Measurements from ENCODE around the gene PIK3AP1.

Gene PIK3AP1

DNA sequence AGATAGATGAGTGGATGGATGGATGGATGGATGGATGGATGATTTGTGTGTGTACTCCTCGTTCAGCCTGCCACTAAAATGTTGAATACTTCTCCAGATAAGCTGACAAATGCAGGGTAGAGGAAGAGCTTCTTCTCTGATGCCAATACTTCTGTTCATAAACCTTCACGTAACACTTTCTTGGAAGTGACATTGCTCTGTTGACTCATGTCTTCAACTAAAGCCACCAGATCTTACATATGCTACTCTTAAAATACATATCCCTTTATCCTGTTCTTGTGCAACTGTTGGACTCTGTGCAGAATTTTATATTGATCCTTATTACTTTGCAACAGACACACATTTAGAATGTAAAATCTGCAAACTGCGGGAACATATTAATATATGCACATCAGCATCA lies 26.9 kb downstream of the PIK3AP1 start:
- no peak overlapping the region for H3K27ac ChIP-seq (ENCODE audit: low read depth, low read length)
- no peaks in the 10 kb centered on the region for H3K36me3 ChIP-seq (ENCODE audit: insufficient read depth, low read length)
- no peaks in the 10 kb centered on the region for H3K4me1 ChIP-seq (ENCODE audit: insufficient read depth, low read length)
- H3K9me3 ChIP-seq (ENCODE audit: low read length) = no peaks in the 10 kb centered on the region
- no peaks in the 10 kb centered on the region for H3K27me3 ChIP-seq (ENCODE audit: control insufficient read depth in 1 of 2, insufficient read depth in 2 of 2, low read length in 2 of 2)
- no peak overlapping the region for H3K4me3 ChIP-seq (ENCODE audit: low read depth in 1 of 2, low read length in 2 of 2)
- H3K9ac ChIP-seq (ENCODE audit: low read length) = no peak overlapping the region

- Histone ChIP-seq H3K27me3 (ENCODE audit: control insufficient read depth in 1 of 2, insufficient read depth in 2 of 2, low read length in 2 of 2) (no peaks in the 10 kb centered on the region), H3K36me3 (ENCODE audit: insufficient read depth, low read length) (no peaks in the 10 kb centered on the region), H3K4me1 (ENCODE audit: insufficient read depth, low read length) (no peaks in the 10 kb centered on the region), H3K9ac (ENCODE audit: low read length) (no peak overlapping the region), H3K27ac (ENCODE audit: low read depth, low read length) (no peak overlapping the region), H3K9me3 (ENCODE audit: low read length) (no peaks in the 10 kb centered on the region), H3K4me3 (ENCODE audit: low read depth in 1 of 2, low read length in 2 of 2) (no peak overlapping the region)
These were observed 27.9 kb downstream of the PIK3AP1 start for GRCh38 chr10:96692427-96692826.

GRCh38 chr10:96691761-96692160 lies 28.6 kb downstream of the PIK3AP1 start:
- no peak overlapping the region for H3K27ac ChIP-seq (ENCODE audit: low read depth, low read length)
- no peaks in the 10 kb centered on the region for H3K9me3 ChIP-seq (ENCODE audit: low read length)
- no peak overlapping the region for H3K9ac ChIP-seq (ENCODE audit: low read length)
- H3K4me1 ChIP-seq (ENCODE audit: insufficient read depth, low read length) = no peaks in the 10 kb centered on the region
- no peaks in the 10 kb centered on the region for H3K27me3 ChIP-seq (ENCODE audit: control insufficient read depth in 1 of 2, insufficient read depth in 2 of 2, low read length in 2 of 2)
- H3K36me3 ChIP-seq (ENCODE audit: insufficient read depth, low read length) = no peaks in the 10 kb centered on the region
- H3K4me3 ChIP-seq (ENCODE audit: low read depth in 1 of 2, low read length in 2 of 2) = no peak overlapping the region

DNA sequence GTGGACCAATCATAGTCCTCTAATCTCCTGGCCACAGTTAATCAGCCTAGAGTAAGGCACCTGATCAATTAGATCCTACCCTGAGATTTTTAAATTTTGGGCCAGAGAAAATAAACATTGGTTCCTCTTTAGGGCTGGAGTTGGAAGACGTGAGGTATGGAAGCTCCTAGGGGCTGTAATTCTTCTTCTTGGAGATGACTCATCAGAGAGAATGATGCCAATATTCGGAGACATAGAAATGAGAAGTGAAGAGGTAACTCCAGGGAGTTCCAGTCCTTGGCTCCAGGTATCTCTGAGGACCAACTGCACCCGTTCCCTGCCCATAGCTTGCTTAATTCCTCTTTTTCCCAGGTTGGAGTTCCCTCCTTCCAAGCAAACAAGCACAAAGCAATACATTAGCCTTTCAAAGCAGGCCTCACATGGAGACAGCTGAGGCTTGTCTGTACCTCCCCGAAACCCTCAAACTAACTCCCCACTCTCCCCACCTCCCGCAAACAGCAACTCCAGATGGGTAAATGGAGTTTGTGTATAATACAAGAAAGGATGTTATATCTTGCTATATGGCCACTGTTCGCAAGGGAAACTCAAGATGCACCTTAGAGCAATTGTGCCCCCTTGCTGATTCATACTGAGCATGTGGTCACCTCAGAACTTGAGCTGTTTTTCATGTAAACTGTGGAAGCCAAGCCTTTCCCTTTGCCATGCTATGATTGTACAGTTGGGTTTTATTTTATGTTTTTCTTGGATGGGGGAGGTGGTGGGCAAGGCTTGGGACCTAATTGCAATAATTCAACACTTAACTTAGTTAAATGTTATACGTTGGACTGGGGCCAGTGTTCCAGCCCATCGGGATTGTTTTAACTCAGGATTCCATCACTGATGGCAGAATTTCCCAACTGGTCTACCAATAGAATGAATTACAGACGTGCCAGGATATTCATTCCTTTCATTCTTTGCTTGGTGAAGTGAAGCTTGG lies 29.3 kb downstream of the PIK3AP1 start:
- H3K4me1 ChIP-seq (ENCODE audit: insufficient read depth, low read length) = no peaks in the 10 kb centered on the region
- H3K27ac ChIP-seq (ENCODE audit: low read depth, low read length) = no peak overlapping the region
- H3K9me3 ChIP-seq (ENCODE audit: low read length) = no peaks in the 10 kb centered on the region
- no peaks in the 10 kb centered on the region for H3K36me3 ChIP-seq (ENCODE audit: insufficient read depth, low read length)
- H3K9ac ChIP-seq (ENCODE audit: low read length) = no peak overlapping the region
- no peak overlapping the region for H3K4me3 ChIP-seq (ENCODE audit: low read depth in 1 of 2, low read length in 2 of 2)
- no peaks in the 10 kb centered on the region for H3K27me3 ChIP-seq (ENCODE audit: control insufficient read depth in 1 of 2, insufficient read depth in 2 of 2, low read length in 2 of 2)

DNA sequence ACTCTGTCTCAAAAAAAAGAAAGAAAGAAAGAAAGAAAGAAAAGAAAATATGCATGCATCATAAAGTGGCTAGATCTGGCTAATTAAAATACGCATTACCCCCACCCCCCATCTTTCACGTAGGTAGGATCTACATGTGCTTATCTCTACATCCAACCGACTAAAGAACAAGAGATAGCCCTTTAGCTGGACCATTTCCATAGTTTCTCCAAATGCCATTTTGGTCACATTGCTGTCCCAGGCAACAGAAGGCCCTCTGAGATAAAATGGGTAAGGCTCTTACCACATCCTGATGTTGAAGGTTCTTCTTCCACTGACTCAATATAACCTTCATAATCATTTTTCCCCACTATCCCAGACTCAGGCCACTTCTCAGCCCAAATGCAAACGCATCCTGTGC lies 31.5 kb downstream of the PIK3AP1 start:
- Histone ChIP-seq H3K4me1 (ENCODE audit: insufficient read depth, low read length) (no peaks in the 10 kb centered on the region), H3K27me3 (ENCODE audit: control insufficient read depth in 1 of 2, insufficient read depth in 2 of 2, low read length in 2 of 2) (no peaks in the 10 kb centered on the region), H3K9me3 (ENCODE audit: low read length) (no peaks in the 10 kb centered on the region), H3K9ac (ENCODE audit: low read length) (no peak overlapping the region), H3K36me3 (ENCODE audit: insufficient read depth, low read length) (no peaks in the 10 kb centered on the region), H3K4me3 (ENCODE audit: low read depth in 1 of 2, low read length in 2 of 2) (no peak overlapping the region), H3K27ac (ENCODE audit: low read depth, low read length) (no peak overlapping the region)

GRCh38 chr10:96687317-96688012 lies 32.8 kb downstream of the PIK3AP1 start:
- Histone ChIP-seq H3K4me1 (ENCODE audit: insufficient read depth, low read length) (no peaks in the 10 kb centered on the region), H3K4me3 (ENCODE audit: low read depth in 1 of 2, low read length in 2 of 2) (no peak overlapping the region), H3K9ac (ENCODE audit: low read length) (no peak overlapping the region), H3K9me3 (ENCODE audit: low read length) (no peaks in the 10 kb centered on the region), H3K27me3 (ENCODE audit: control insufficient read depth in 1 of 2, insufficient read depth in 2 of 2, low read length in 2 of 2) (no peaks in the 10 kb centered on the region), H3K27ac (ENCODE audit: low read depth, low read length) (no peak overlapping the region), H3K36me3 (ENCODE audit: insufficient read depth, low read length) (no peaks in the 10 kb centered on the region)

GRCh38 chr10:96686514-96686913 lies 33.8 kb downstream of the PIK3AP1 start:
- Histone ChIP-seq H3K36me3 (ENCODE audit: insufficient read depth, low read length) (no peaks in the 10 kb centered on the region), H3K9me3 (ENCODE audit: low read length) (no peaks in the 10 kb centered on the region), H3K27ac (ENCODE audit: low read depth, low read length) (no peak overlapping the region), H3K4me1 (ENCODE audit: insufficient read depth, low read length) (no peaks in the 10 kb centered on the region), H3K9ac (ENCODE audit: low read length) (no peak overlapping the region), H3K4me3 (ENCODE audit: low read depth in 1 of 2, low read length in 2 of 2) (no peak overlapping the region), H3K27me3 (ENCODE audit: control insufficient read depth in 1 of 2, insufficient read depth in 2 of 2, low read length in 2 of 2) (no peaks in the 10 kb centered on the region)

GRCh38 chr10:96685306-96685705 lies 35.0 kb downstream of the PIK3AP1 start:
- H3K27me3 ChIP-seq (ENCODE audit: control insufficient read depth in 1 of 2, insufficient read depth in 2 of 2, low read length in 2 of 2) = no peaks in the 10 kb centered on the region
- H3K9ac ChIP-seq (ENCODE audit: low read length) = no peak overlapping the region
- no peak overlapping the region for H3K27ac ChIP-seq (ENCODE audit: low read depth, low read length)
- no peak overlapping the region for H3K4me3 ChIP-seq (ENCODE audit: low read depth in 1 of 2, low read length in 2 of 2)
- no peaks in the 10 kb centered on the region for H3K9me3 ChIP-seq (ENCODE audit: low read length)
- H3K4me1 ChIP-seq (ENCODE audit: insufficient read depth, low read length) = no peaks in the 10 kb centered on the region
- H3K36me3 ChIP-seq (ENCODE audit: insufficient read depth, low read length) = no peaks in the 10 kb centered on the region

- no peaks in the 10 kb centered on the region for H3K4me1 ChIP-seq (ENCODE audit: insufficient read depth, low read length)
- H3K36me3 ChIP-seq (ENCODE audit: insufficient read depth, low read length) = no peaks in the 10 kb centered on the region
- no peaks in the 10 kb centered on the region for H3K27me3 ChIP-seq (ENCODE audit: control insufficient read depth in 1 of 2, insufficient read depth in 2 of 2, low read length in 2 of 2)
- H3K4me3 ChIP-seq (ENCODE audit: low read depth in 1 of 2, low read length in 2 of 2) = no peak overlapping the region
- H3K9ac ChIP-seq (ENCODE audit: low read length) = no peak overlapping the region
- H3K9me3 ChIP-seq (ENCODE audit: low read length) = no peaks in the 10 kb centered on the region
- no peak overlapping the region for H3K27ac ChIP-seq (ENCODE audit: low read depth, low read length)
These were observed 35.5 kb downstream of the PIK3AP1 start for GRCh38 chr10:96684826-96685225.

DNA sequence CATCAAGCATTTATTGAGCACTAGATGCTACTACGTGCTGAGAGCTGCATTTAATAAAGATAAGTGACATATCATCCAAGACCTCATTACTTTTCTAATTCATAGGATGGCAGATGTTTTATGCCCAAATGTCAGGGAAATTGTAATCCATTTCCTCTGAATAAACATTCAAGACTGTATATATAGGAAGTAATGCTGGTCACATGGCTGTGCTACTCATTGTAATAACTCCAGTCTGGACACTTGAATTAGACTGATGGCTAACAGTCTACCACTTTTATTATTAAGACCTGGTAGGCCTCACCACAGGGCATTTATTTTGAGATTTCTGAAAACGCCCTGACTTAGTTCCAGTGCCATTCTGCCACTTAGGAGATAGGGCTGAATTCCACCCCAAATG lies 36.6 kb downstream of the PIK3AP1 start:
- Histone ChIP-seq H3K9ac (ENCODE audit: low read length) (no peak overlapping the region), H3K9me3 (ENCODE audit: low read length) (no peaks in the 10 kb centered on the region)

GRCh38 chr10:96683065-96683464 lies 37.2 kb downstream of the PIK3AP1 start:
- Histone ChIP-seq H3K4me3 (ENCODE audit: low read depth in 1 of 2, low read length in 2 of 2) (no peak overlapping the region), H3K36me3 (ENCODE audit: insufficient read depth, low read length) (no peaks in the 10 kb centered on the region), H3K27ac (ENCODE audit: low read depth, low read length) (no peak overlapping the region), H3K9me3 (ENCODE audit: low read length) (no peaks in the 10 kb centered on the region), H3K9ac (ENCODE audit: low read length) (no peak overlapping the region), H3K4me1 (ENCODE audit: insufficient read depth, low read length) (no peaks in the 10 kb centered on the region), H3K27me3 (ENCODE audit: control insufficient read depth in 1 of 2, insufficient read depth in 2 of 2, low read length in 2 of 2) (no peaks in the 10 kb centered on the region)

More for the DNA sequence above, 36.6 kb downstream of the PIK3AP1 start:
- Histone ChIP-seq H3K27me3 (ENCODE audit: control insufficient read depth in 1 of 2, insufficient read depth in 2 of 2, low read length in 2 of 2) (no peaks in the 10 kb centered on the region), H3K4me3 (ENCODE audit: low read depth in 1 of 2, low read length in 2 of 2) (no peak overlapping the region), H3K27ac (ENCODE audit: low read depth, low read length) (no peak overlapping the region), H3K36me3 (ENCODE audit: insufficient read depth, low read length) (no peaks in the 10 kb centered on the region), H3K4me1 (ENCODE audit: insufficient read depth, low read length) (no peaks in the 10 kb centered on the region)
